ENCODE results near the gene BTBD16.

Gene BTBD16

DNA sequence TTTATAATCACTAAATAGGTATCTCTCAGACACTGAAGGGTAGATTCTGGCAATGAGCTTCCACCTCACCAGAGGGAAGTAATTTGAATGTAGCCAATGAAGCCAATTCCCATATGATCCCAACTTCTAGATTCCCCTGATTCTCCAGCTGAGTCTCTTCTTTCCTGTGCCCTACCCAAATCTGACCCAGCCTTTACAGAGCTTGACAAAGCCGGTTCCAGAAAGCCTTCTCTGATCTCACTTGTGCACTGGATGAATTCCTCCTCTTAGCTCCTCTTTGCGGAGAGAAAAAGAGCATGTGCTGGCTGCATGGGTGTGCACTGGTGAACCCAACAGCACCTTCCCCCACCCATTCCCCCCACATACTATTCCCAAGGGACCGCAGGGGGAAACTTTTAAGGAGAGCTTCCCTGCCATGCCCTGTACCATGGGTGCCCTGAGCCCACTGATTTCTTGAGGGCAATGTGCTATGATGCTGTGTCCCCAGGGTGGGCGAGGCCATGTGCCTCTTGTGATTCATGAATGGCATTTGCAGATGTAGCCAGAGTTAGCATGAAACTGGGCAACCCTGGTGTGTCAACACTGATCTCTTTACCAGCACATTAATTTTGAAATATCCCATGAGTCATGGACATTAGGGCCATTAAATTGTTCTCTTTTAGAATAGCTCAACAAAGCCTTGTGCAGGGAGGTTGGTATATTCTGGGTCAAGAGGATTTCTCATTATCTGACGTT is 53.0 kb downstream of the BTBD16 start:
- DNase-seq, result no peak

GRCh38 chr10:122325235-122325634 is 54.1 kb downstream of the BTBD16 start:
- DNase-seq, result no peak

DNA sequence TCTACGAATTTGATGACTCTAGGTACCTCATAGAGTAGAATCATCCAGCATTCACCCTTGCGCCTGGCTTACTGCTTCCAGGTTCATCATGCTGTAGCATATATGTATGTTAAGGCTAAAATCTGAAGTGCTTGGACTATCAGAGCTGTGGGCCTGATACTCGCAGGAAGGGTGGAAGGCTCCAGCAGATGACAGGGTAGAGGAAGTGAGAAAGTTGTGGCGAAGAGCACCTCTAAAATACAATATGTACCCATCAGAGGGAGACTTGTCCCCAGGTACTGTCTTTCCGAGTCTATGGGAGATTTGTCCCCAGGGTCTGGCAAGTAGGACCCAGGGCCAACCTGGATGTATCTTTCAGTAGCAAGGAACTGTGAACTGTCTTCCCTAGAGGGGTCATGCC is 55.3 kb downstream of the BTBD16 start:
- DNase-seq, result no peak

GRCh38 chr10:122326806-122327205 is 55.7 kb downstream of the BTBD16 start:
- DNase-seq, result no peak

DNA sequence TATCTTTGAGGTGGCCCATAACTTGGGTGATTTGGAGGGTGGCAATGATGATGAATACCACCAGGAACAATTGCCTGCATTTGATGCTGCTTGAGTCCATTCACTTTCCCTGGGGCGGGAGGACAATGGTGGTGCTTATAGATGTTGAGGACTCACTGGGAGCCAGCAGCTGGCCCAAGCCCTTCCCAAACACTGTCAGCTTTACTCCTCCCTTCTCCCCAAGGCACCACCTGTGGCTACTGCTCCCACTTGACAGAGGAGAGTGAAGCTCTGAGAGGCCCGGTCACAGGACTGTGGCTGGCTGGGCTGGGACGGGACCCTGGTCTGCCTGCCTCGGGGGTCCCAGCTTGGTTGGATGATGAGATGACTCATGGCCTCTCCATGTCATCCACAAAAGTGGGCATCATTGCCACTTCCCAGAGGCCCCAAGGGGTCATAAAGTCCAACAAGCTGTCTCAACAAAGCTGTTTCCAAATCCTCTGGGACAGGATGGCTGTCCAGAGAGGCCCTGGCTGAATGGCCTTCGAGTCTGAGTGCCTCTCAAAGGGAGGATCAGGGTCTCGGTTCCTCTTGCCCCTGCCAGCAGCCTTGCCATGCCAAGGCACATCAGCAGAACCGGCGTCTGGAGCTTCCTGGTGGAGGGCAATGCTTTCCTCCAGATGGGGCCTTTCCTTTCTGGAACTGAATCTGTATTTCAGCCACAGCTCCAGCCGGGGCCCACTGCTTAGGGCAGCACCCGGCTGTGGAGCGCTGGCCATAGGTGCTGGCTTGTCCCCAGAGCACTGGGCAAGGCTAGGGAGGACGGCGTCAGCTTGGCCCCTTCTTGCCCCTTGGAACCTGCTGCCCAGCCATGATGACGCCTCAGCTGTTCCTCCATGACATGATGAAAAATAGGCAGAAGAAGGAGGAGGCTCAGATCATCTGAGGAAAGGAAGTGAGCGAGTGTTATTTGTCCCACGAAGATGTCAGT is 56.4 kb downstream of the BTBD16 start:
- no peak for DNase-seq

GRCh38 chr10:122328676-122329075 is 57.6 kb downstream of the BTBD16 start:
- DNase-seq, result no peak

GRCh38 chr10:122329416-122329815 is 58.3 kb downstream of the BTBD16 start:
- DNase-seq, result no peak

- no peak for DNase-seq
These were observed 60.0 kb downstream of the BTBD16 start for GRCh38 chr10:122331100-122331499.

GRCh38 chr10:122331615-122332446 is 60.7 kb downstream of the BTBD16 start:
- no peak for DNase-seq

DNA sequence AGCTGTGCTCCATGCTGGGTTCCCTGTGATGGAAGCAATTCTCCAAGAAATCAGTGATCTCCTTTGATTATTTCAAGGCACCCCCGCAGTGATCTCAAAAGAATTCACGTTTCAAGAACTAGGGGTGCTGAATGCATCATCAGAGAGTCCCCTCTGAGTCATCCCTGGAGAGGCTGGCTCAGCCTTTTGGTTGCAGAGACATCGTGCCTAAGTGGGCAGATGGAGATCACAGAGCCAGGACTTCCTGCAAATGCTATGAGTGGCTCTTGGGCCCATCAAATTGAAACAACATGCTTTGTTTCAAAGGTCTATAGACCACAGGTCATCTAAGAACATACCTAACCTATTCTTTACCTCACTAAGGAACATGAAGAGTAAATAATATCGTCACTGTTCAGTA is 61.9 kb downstream of the BTBD16 start:
- DNase-seq, result no peak

DNA sequence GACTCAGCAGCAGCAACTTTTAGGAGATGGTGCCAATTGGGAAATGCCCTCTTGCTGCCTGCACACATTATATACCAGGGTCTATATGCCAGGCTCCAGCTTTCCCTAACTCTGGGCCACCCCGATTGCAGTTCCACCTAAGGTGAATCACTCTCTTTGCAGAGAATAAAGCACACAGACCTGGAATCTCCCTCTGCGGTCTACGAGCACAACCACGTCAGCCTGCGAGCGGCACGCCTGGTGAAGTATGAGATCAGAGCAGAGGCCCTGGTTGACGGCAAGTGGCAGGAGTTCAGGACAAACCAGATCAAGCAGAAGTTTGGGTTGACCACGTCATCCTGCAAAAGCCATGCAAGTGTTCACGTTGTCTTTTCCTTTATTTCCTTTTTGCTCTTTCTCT is 65.2 kb downstream of the BTBD16 start:
- no peak for DNase-seq

GRCh38 chr10:122336961-122337360 is 65.9 kb downstream of the BTBD16 start:
- DNase-seq, result no peak

DNA sequence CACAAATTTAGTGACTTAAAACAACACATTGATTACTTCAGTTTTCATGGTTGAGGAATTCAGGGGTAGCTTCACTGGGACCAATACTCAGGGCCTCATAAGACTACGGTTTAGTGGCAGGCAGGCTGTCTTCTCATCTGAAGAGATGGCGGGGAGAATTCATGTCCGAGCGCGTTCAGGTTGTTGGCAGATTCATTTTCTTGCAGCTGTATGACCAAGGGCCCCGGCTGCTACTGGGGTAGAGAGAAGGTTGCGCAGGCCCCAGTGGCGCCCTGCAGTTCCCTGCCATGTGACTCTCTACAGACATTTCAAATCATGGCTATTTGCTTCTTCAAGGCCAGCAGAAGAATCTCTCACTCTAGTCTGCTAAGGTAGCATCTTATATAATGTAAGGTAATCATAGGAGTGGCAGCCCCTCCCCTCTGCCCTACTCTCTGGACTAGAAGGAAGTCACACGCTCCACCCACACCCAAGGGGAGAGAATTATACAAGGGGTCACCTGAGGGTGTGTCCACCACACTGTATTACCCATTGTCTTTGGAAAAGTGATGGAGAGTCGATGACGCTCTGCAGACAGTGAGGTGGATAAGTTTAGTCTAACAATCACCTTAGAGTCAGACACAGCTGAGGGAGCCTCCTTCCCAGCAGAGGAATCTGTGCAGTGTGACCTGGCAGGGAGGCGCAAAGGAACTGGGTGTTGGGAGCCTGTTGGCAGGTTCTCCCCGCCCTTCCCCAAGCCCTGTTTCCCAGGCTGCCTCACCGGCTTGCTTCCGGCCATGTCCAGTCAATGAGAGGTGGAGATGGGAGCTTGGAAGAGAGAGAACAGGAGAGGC is 67.7 kb downstream of the BTBD16 start:
- DNase-seq, result no peak

- DNase-seq, result no peak
These were observed 70.2 kb downstream of the BTBD16 start for GRCh38 chr10:122341141-122341810.

DNA sequence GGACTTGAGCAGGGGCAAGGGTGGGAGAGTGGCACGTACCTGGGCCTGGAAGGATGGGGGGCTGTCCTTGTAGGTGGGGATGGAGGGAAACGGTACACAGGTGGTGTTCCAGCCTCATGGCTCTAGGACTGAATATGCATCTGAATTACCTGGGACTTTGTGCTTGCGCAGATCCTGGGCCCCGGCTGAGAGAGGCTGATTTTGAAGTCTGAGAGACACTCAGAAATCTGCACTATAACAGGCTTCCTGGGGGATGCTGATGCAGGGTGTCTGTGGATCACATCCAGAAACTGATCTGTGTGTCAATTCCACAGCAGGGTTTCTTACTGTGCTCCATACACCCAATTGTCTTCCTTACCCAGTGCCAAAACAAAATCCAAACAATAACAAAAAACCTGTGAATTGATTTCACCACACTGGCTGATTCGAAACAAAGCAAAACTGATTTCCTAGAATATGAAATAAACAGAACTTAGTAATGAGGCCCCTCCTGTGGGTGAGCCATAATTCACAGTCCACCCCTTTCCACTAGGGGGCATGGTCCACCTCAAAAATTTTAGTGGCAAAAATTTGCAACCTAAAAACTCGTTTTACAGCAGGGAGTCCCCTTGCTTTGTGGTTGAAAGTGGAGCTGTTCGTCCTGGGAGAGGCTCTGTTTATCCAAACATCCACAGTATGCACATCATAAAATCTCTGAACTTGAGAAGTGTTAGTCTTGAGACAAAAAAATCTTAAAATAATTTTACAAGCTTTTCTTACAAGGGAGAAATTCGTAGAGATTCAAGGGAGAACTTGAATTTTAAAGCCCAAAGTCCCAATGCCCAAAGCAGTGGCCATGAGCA is 71.4 kb downstream of the BTBD16 start:
- no peak for DNase-seq

DNA sequence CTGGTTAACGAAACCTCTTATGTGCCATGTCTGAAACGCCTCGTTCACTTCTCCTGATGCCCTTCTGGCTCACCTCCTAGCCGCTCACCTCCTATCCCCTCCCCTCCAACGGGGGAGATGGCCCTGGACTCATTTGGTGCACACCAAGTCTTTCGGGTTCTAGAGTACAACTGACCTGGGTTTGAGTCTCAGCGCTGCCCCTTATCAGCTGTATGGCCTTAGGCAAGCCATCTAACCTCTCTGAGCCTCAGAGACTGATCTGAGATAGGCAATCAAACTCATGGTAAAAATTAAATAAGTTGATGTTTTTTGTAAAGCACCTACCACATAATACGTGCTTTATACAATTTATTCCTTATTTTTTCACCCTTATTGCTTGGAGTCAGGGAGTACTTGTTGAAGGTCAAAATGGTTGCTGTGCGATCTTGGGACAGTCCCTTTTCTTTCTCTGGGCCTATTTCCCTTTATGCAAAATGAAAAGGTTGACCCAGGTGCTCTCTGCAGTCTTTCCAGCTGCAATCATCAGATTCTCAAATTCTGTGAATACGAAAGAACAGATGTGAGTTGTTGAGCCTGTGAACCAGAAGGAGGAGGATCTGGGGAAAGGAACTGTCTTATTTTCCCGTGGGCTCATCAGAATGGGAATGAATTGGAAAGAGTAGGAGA is 72.2 kb downstream of the BTBD16 start:
- DNase-seq, result no peak

DNA sequence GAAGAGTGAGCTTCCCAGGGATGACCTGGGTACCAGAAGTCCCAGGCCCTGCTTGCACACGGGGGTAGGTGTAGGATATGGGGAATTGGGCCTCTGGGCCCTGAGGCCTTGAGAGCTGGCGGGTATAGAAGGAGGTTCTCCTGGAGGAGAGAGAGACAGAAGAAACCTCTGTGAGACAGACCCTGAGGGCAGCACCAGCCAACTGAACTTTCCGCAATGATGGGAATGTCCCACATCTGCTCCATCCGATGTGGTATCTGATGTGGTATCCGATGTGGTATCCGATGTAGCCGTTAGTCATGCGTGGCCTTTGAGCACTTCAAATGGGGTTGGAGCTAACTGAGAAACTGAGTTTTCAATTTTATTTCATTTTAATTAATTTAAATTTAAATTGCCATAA is 72.8 kb downstream of the BTBD16 start:
- DNase-seq, result no peak

GRCh38 chr10:122344741-122345258 is 73.7 kb downstream of the BTBD16 start:
- DNase-seq, result no peak

DNA sequence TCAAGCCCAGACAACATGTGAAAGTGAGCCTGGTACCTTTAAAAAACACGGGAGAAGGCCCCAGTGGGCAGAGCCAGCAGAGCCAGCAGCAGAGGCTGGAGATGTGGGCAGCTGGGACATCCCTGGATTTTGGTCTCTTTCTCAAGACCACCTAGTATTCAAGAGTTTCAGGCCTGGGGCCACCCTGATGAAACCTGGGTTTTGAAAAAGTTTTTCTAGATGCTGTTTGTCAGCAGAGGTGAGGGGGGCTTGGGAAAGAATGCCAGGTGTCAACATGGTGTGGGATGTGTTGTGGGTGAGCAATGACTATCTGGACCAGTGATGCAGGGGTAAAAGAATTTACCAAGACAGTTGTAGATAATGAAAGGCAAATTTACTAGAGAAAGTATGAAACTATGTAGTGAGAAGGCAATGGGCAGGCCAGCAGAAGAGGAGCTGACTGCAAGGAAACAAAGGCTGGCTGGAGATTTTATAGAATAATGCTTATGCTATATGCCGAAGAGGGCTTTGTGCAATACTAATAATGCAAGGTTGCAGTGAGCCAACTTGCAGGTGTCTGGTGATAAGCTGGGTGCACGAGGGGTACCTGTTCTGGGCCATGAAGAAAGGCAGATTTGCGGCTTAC is 75.3 kb downstream of the BTBD16 start:
- DNase-seq, result no peak
